Fibroblast of lung (primary cell): ENCODE results near the gene ASTN1.

Experiments
- CTCF ChIP-seq, 2 donors: IDR thresholded peaks in 1 of 2; conservative IDR thresholded peaks in 1 of 2; 1 replicate in 1 of 2; 2 replicates in 1 of 2; pipeline ENCODE4 v1.5.1; 2011 to 2012; ENCODE audit warnings: low read length in 2 of 2, control low read depth in 1 of 2, inconsistent platforms in 1 of 2, low read depth in 1 of 2, mild to moderate bottlenecking in 1 of 2
- EZH2 ChIP-seq: IDR thresholded peaks from 2 replicates; pipeline ENCODE4 v1.5.1; 2012; ENCODE audit warnings: low read length, control low read depth, mild to moderate bottlenecking; ENCODE audit errors: missing control alignments

GRCh38 chr1:177172272-177172671 lies 7.8 kb upstream of the ASTN1 start:
- TF ChIP-seq CTCF (conservative IDR thresholded peaks at IDR 0.05 in 1 of 2, IDR thresholded peaks at IDR 0.05 in 1 of 2; ENCODE audit: low read depth in 1 of 2, low read length in 2 of 2) (no peak), EZH2 (no peak)
